ENCODE measurements around the gene ZFP91. TPM values are rescaled to one million over a fixed set of nuclear protein-coding genes. Genes with fewer than 3 reads are reported as not detected.

ZFP91 gene
- total and polyA plus RNA-seq, 2 experiments from 2014 or later: 21.4 to 59.0 TPM

DNA sequence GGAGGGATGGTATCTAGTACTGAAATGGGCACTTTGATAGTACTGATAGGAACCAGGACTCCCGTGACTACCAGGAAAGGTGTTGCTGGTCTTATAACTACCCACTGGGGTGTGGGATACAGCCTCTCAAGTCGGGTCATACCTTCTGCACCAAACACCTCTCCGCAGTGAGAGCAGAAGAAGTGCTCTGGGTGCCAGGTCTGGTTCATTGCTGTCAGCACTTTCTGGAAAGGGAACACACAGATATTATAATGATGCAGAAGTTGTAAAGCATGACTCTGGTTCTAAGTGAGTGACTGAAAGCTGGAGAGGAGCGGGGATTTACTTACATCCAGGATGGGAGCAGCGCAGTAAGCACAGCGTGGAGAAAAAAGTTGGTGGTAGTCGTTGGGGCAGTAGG, 29.2 kb upstream of the ZFP91 start:
- Histone ChIP-seq H2AFZ (no peak overlapping the region), H3K9ac (no peak overlapping the region), H3K27me3 (replicated peaks; ENCODE audit: insufficient read depth) (no peaks in the 10 kb centered on the region), H3K4me1 (ENCODE audit: insufficient read depth) (no peaks in the 10 kb centered on the region), H3K27ac (no peak overlapping the region), H3K4me2 (ENCODE audit: unreplicated experiment) (no peak overlapping the region), H3K9me2 (ENCODE audit: insufficient read depth) (no peaks in the 10 kb centered on the region), H3K9me3 (ENCODE audit: low read depth) (no peaks in the 10 kb centered on the region), H3K4me3 (no peak overlapping the region), H3F3A (ENCODE audit: insufficient read depth) (peaks cover 29% of the 10 kb centered on the region; the same call in 1 of the 2 replicates), H4K20me1 (ENCODE audit: insufficient read depth) (no peaks in the 10 kb centered on the region), H3K79me2 (ENCODE audit: insufficient read depth) (peaks cover 23% of the 10 kb centered on the region), H3K36me3 (ENCODE audit: low read depth) (peaks cover 97% of the 10 kb centered on the region)
- DNase-seq: no peak
- TF ChIP-seq EZH2 (IDR thresholded peaks at IDR 0.05; ENCODE audit: insufficient read depth, poor library complexity, severe bottlenecking) (no peak), EZH2phosphoT487 (IDR thresholded peaks at IDR 0.05; ENCODE audit: insufficient read depth, low read depth) (no peak)
- in situ Hi-C loops (cut with MboI): no loop called here
- WGBS, 2 experiments (ENCODE audit: low coverage in 1 of 2, low lambda C conversion rate in 2 of 2, missing lambda C conversion rate in 2 of 2): 97 to 99% methylated on average over 7 of the region's 7 CpGs

DNA sequence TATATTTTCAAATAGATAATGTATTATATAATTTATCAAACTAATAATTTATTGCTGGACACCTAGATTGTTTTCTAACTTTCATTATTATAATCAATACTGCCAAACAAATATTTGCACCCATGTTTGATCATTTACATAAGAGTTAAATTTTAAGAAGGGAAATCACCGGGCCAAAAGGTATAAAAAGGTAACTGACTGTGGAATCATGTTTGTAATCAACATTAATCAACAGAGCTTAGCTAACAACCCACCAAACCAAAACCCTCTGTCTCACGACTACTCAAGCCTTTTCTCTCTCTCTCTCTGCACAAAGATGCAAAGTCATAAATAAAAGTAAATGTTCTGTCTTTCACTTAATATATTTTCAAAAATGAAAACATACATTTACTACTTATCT, 18.0 kb upstream of the ZFP91 start:
- TF ChIP-seq EZH2 (IDR thresholded peaks at IDR 0.05; ENCODE audit: insufficient read depth, poor library complexity, severe bottlenecking) (no peak), EZH2phosphoT487 (IDR thresholded peaks at IDR 0.05; ENCODE audit: insufficient read depth, low read depth) (no peak)
- Histone ChIP-seq H3K4me2 (ENCODE audit: unreplicated experiment) (peak overlapping the region; percentile 41), H3K4me1 (ENCODE audit: insufficient read depth) (peaks cover 48% of the 10 kb centered on the region), H4K20me1 (ENCODE audit: insufficient read depth) (no peaks in the 10 kb centered on the region), H3K79me2 (ENCODE audit: insufficient read depth) (peaks cover 91% of the 10 kb centered on the region), H3K9ac (peak overlapping the region; percentile 50), H3K36me3 (ENCODE audit: low read depth) (peaks cover 46% of the 10 kb centered on the region), H3K27ac (peak overlapping the region; percentile 62), H3K4me3 (peak overlapping the region; percentile 26; the same call in 1 of the 2 replicates), H3K9me3 (ENCODE audit: low read depth) (no peaks in the 10 kb centered on the region), H3K9me2 (ENCODE audit: insufficient read depth) (no peaks in the 10 kb centered on the region), H3F3A (ENCODE audit: insufficient read depth) (peaks cover 34% of the 10 kb centered on the region), H3K27me3 (replicated peaks; ENCODE audit: insufficient read depth) (no peaks in the 10 kb centered on the region), H2AFZ (peak overlapping the region; percentile 26)
- in situ Hi-C loops (cut with MboI): no loop called here
- WGBS, 2 experiments (ENCODE audit: low coverage in 1 of 2, low lambda C conversion rate in 2 of 2, missing lambda C conversion rate in 2 of 2): 63% methylated on average over 2 of the region's 2 CpGs
- DNase-seq: no peak

DNA sequence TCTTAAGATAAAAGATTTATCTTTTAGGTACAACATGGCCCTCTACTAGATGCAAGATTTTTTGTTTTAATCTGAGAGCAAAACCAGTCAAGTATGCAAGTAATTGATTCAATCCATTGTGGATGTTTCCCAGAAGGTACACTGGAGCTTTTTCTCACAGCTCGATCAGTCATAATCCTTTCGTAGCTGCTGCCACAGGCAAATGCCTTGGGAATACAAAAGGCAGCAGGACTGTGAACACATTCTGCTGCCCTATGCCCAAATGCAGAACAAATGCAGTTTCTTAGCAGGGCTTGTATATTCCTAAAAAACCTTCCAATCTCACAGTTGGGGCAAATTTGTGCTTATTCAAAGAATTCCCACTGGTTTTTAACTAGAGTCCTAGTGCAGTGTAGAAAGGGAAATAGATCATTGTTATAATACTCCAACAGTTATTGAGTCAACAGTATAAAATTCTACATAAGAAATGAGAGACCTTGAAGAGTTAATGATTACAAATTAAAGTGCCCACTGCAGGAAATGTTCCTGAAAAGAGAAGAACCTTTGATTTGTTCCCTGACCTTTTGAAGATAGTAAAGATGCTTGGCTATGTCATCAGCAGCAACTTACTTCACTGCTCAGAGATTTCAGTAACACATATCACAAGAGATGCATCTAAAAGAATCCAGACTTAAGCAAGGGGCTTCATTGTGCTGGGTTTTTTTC, 17.3 kb upstream of the ZFP91 start:
- Histone ChIP-seq H4K20me1 (ENCODE audit: insufficient read depth) (no peaks in the 10 kb centered on the region), H3K4me1 (ENCODE audit: insufficient read depth) (peaks cover 56% of the 10 kb centered on the region), H3K9me2 (ENCODE audit: insufficient read depth) (no peaks in the 10 kb centered on the region), H3K27me3 (replicated peaks; ENCODE audit: insufficient read depth) (no peaks in the 10 kb centered on the region), H3K9me3 (ENCODE audit: low read depth) (no peaks in the 10 kb centered on the region), H3K9ac (peak overlapping the region; percentile 50), H3K4me3 (peak overlapping the region; percentile 26; the same call in 1 of the 2 replicates), H3F3A (ENCODE audit: insufficient read depth) (peaks cover 41% of the 10 kb centered on the region), H3K79me2 (ENCODE audit: insufficient read depth) (peaks cover 91% of the 10 kb centered on the region), H2AFZ (peak overlapping the region; percentile 26), H3K4me2 (ENCODE audit: unreplicated experiment) (peak overlapping the region; percentile 41), H3K36me3 (ENCODE audit: low read depth) (peaks cover 51% of the 10 kb centered on the region), H3K27ac (peak overlapping the region; percentile 62)
- in situ Hi-C loops (cut with MboI): no loop called here
- peak; percentile 51 for DNase-seq
- TF ChIP-seq EZH2phosphoT487 (IDR thresholded peaks at IDR 0.05; ENCODE audit: insufficient read depth, low read depth) (no peak), EZH2 (IDR thresholded peaks at IDR 0.05; ENCODE audit: insufficient read depth, poor library complexity, severe bottlenecking) (no peak)
- WGBS, 2 experiments (ENCODE audit: low coverage in 1 of 2, low lambda C conversion rate in 2 of 2, missing lambda C conversion rate in 2 of 2): 9 to 14% methylated on average over 2 of the region's 2 CpGs

DNA sequence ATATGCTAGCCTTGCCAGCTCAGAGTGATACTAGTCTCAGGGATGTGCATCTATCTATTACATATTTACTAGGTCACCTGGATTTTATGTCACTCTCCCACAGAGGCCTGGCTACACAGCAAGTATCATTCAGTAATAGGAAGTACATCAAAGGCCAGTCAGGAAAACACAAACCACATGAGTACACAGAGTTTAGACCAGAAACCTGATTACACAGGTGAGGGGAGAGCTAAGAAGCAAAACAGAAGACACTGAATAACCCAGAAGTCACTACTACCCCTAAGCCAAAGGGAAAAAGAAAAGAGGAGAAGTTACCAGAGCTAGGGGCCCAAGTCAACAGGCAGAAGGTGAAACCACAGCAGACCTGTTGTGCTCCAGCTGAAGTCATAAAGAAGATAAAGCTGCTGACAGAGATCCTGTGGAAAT, 16.5 kb upstream of the ZFP91 start:
- Histone ChIP-seq H3K79me2 (ENCODE audit: insufficient read depth) (peaks cover 91% of the 10 kb centered on the region), H3K36me3 (ENCODE audit: low read depth) (peaks cover 52% of the 10 kb centered on the region), H3K9ac (peak overlapping the region; percentile 50; the same call in 1 of the 2 replicates), H3K27ac (peak overlapping the region; percentile 62), H3K4me3 (no peak overlapping the region), H3F3A (ENCODE audit: insufficient read depth) (peaks cover 50% of the 10 kb centered on the region), H4K20me1 (ENCODE audit: insufficient read depth) (no peaks in the 10 kb centered on the region), H3K27me3 (replicated peaks; ENCODE audit: insufficient read depth) (no peaks in the 10 kb centered on the region), H3K4me2 (ENCODE audit: unreplicated experiment) (peak overlapping the region; percentile 41), H2AFZ (no peak overlapping the region), H3K4me1 (ENCODE audit: insufficient read depth) (peaks cover 64% of the 10 kb centered on the region), H3K9me3 (ENCODE audit: low read depth) (no peaks in the 10 kb centered on the region), H3K9me2 (ENCODE audit: insufficient read depth) (no peaks in the 10 kb centered on the region)
- TF ChIP-seq EZH2phosphoT487 (IDR thresholded peaks at IDR 0.05; ENCODE audit: insufficient read depth, low read depth) (no peak), EZH2 (IDR thresholded peaks at IDR 0.05; ENCODE audit: insufficient read depth, poor library complexity, severe bottlenecking) (no peak)
- in situ Hi-C loops (cut with MboI): no loop called here
- DNase-seq: no peak

Data from GM23248 (cell line).